AG10803 (cell line): ENCODE results near the gene BEND5.

Experiments
- DNase-seq: peaks from one replicate; pipeline ENCODE4 v3.0.0; 2010; ENCODE audit warnings: low read depth
- H3K4me3 ChIP-seq: 2 replicates; pipeline ENCODE4 v1.5.1; 2011; ENCODE audit warnings: mild to moderate bottlenecking, low read length, control low read depth
- CTCF ChIP-seq: conservative IDR thresholded peaks from 2 replicates; pipeline ENCODE4 v1.5.1; 2011; ENCODE audit warnings: mild to moderate bottlenecking, low read length, control low read depth, inconsistent platforms

Gene BEND5

DNA sequence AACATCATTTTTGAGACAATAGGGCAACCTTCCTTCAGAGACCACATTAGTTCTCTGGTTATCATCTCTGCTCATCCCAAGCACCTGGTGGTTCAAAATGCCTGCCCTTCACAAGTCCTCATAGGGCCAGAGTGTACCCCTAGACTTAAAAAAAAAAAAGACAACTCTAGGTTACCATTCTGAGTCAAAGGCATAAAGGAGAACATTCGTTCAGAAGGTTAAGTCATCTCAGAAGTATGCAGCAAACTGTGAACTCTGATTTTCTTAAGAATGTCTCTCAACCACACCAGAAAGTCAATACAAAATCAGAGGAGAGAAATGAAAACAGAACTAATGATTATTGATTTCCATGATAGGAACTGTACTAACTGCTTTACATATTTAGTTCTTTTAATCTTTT, 9.2 kb upstream of the BEND5 start:
- H3K4me3 ChIP-seq = no peak overlapping the region
- no peak for TF ChIP-seq CTCF
- DNase-seq = no peak

GRCh38 chr1:48784301-48784700, 7.6 kb upstream of the BEND5 start:
- no peak overlapping the region for H3K4me3 ChIP-seq
- TF ChIP-seq CTCF = no peak
- DNase-seq = no peak

DNA sequence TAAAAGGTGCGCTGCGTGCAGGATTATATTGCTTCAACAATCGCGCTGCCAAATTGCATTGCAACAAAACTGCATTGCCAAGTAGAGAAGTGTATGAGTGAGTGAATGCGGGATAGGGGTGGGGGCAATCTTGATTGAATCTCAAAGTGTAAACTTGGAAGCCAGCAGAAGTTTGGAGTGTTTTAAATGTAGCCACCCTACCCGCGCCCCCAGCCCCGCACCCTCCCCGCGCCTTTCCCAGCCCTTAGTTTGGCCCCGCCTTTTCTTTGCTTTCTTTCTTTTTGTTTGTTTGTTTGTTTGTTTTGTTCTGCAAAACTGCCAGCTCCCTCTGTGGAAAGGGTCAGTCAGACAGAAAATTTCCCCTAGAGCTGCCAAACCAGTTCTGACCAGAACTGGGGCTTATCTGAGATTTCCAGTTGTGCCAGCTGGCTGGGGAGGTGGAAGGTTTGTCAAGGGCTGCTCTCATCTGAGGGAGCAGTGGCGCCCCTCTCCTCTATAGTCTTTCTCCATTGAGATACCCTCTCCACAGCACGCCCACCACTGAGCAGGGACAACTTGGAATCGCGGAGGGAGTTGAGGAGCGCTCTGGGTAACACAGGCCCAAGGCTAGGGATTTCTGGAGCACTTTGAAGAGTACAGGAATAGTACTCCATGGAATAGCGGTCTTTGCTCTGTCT, 666 bp upstream of the BEND5 start:
- DNase-seq = no peak
- TF ChIP-seq CTCF = no peak
- H3K4me3 ChIP-seq = peak overlapping the region; percentile 49

DNA sequence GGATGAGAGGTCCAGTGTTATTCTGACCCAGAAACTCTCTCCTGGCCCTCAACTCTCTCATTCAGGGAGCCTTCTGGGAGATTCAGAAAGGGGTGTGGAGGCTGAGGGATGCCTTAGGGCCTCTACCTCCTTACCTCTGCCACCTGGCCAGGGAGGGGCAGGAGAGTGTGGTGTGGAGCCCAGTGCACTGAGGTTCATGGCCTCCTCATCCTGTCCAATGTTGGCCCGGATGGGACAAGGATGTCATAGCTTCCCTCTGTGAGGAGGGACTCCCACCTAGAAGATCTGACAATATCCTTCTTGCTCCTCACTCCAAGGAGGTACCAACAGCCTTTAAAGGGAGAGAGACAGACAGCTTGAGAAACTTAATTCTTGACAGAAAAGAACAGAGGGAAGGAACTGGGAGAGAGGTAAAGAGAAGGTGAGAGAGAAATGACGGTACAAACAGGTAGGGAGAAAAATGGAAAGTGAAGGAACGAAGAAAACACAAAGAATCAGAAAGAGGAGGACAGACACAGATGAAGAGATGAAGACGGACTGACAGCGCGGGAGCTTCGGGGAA, 779 bp downstream of the BEND5 start:
- H3K4me3 ChIP-seq = peak overlapping the region; percentile 49
- no peak for DNase-seq
- no peak for TF ChIP-seq CTCF

DNA sequence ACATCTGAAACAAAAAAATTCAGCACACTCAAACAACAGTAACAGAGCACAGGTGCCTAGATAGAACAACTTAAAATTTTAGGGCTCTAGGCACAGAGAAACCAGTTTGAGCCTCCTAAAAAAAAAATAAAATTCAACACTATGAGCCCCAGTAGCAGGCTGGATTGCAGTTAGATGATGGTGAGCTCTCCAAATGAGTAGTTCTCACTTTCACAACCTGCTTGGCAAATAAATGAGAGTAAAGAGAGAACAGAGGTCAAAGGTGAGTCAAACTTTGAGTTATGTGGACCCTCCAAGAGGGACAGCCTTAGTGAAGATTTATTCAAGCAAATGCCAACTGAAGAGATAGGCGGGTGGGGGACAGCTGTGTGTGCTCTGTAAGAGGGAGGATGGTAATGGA, 3.6 kb downstream of the BEND5 start:
- no peak for TF ChIP-seq CTCF
- H3K4me3 ChIP-seq = no peak overlapping the region
- no peak for DNase-seq

DNA sequence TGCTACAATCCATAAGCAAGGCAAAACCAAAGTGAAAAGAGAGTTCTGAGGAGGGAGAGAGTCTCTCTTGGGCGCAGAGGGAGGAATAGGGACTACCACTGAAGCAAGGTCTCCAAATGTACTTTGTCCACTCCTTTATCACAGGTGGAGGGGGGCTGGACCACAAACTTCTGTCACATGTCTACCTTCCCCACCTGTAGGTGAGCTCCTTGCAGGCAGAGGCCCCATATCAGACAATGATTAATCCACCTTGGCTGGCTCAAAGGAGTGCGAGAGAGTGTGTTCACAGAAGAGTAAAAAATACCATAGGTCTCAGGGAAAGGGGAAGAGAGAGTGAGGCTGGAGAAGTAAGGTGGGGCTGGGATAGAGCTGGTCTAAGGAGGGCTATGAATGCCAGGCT, 4.5 kb downstream of the BEND5 start:
- TF ChIP-seq CTCF = no peak
- no peak overlapping the region for H3K4me3 ChIP-seq
- DNase-seq = no peak

GRCh38 chr1:48771561-48771960, 5.1 kb downstream of the BEND5 start:
- H3K4me3 ChIP-seq = no peak overlapping the region
- DNase-seq = no peak
- TF ChIP-seq CTCF = no peak
